ENCODE data around the gene CACNB2.

The CACNB2 gene

DNA sequence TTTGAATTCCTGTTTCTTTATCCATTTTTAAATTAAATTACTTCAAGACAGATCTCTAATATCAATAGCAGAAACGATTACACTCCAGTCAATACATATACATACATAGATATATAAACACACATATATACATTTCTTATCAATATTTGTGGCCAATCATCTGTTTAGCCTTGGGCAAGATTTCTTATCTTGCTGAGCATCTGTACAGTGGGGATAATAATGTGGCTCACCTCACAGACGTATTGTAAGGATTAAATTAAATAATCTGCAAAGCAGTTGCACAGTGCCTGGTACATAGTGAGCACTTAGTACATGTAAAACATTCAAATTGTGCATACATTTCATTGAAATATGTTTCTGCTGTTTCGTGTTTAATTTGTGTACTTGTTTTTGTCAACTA lies 17.5 kb upstream of the CACNB2 start:
- no peak overlapping the region for H3K27ac ChIP-seq
- ChIA-PET POLR2A (ENCODE audit: low non-redundant PET) (no interaction called here), CTCF (no interaction called here)
- TF ChIP-seq CTCF (conservative IDR thresholded peaks at IDR 0.05; ENCODE audit: low read depth): no peak
- DNase-seq (ENCODE audit: low spot score): no peak

DNA sequence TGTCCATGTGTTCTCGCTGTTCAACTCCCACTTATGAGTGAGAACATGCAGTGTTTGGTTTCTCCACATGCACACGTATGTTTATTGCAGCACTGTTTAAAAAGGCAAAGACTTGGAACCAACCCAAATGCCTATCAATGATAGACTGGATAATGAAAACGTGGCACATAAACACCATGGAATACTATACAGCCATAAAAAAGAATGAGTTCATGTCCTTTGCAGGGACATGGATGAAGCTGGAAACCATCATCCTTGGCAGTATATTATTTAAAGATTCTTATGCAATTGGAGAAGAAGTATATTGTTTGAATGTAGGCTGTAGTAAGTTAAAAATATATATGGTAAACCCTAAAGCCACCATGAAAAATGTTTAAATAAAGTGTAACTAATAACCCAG lies 7.2 kb upstream of the CACNB2 start:
- ChIA-PET CTCF (no interaction called here), POLR2A (ENCODE audit: low non-redundant PET) (no interaction called here)
- DNase-seq (ENCODE audit: low spot score): no peak
- TF ChIP-seq CTCF (conservative IDR thresholded peaks at IDR 0.05; ENCODE audit: low read depth): no peak
- no peak overlapping the region for H3K27ac ChIP-seq

- no peak overlapping the region for H3K27ac ChIP-seq
- CTCF ChIA-PET: interaction anchor here (0.6 to 1.2 kb wide), 2 partner anchors 30 to 31 kb away, joined by 3 read pairs; no protein-coding TSS in a partner anchor
- POLR2A ChIA-PET (ENCODE audit: low non-redundant PET): no interaction called here
- DNase-seq (ENCODE audit: low spot score): no peak
- TF ChIP-seq CTCF (conservative IDR thresholded peaks at IDR 0.05; ENCODE audit: low read depth): no peak
These were observed 5.7 kb upstream of the CACNB2 start for GRCh38 chr10:18134509-18134908.

GRCh38 chr10:18134921-18135320 lies 5.3 kb upstream of the CACNB2 start:
- DNase-seq (ENCODE audit: low spot score): no peak
- no peak for TF ChIP-seq CTCF (conservative IDR thresholded peaks at IDR 0.05; ENCODE audit: low read depth)
- ChIA-PET CTCF (interaction anchor here (0.6 to 1.2 kb wide), 2 partner anchors 31 to 32 kb away, joined by 3 read pairs; no protein-coding TSS in a partner anchor), POLR2A (ENCODE audit: low non-redundant PET) (no interaction called here)
- H3K27ac ChIP-seq: no peak overlapping the region

- no peak overlapping the region for H3K27ac ChIP-seq
- no peak for DNase-seq (ENCODE audit: low spot score)
- no peak for TF ChIP-seq CTCF (conservative IDR thresholded peaks at IDR 0.05; ENCODE audit: low read depth)
- CTCF ChIA-PET: no interaction called here
- POLR2A ChIA-PET (ENCODE audit: low non-redundant PET): no interaction called here
These were observed 4.0 kb upstream of the CACNB2 start for GRCh38 chr10:18136073-18136791.

DNA sequence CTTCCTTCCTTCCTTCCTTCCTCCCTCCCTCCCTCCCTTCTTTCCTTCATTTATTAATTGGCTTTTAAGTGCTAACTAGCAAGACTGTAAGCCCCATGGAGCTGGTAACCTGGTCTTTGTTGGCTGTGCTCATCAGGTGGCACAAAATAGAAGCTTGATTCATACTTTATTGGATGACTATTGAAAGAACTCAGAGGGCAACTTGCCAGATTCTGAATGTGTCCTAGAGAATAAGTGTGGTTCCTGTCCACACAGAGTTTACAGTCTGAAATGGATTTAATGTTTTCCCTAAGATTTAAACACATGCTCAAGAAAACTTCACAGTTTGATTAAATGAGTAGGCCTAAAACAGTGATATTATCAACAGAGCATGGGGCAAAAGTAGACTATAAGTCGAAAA lies 3.1 kb upstream of the CACNB2 start:
- no peak for TF ChIP-seq CTCF (conservative IDR thresholded peaks at IDR 0.05; ENCODE audit: low read depth)
- DNase-seq (ENCODE audit: low spot score): no peak
- H3K27ac ChIP-seq: no peak overlapping the region
- POLR2A ChIA-PET (ENCODE audit: low non-redundant PET): no interaction called here
- CTCF ChIA-PET: no interaction called here

Measured in RWPE1 (cell line).